Stimulated activated CD8-positive, alpha-beta memory T cell treated with anti-CD3 and anti-CD28 coated beads, Interleukin-15, amount 100 ng/mL, for 1 hour (primary cell): ENCODE data around the gene PPARA.
"Not testable (repeated sequence)": the region's sequence is repeated elsewhere in the genome, so short reads cannot be mapped to it uniquely, and the experiment has no call there.

Experiments
- DNase-seq: peaks from one replicate; pipeline ENCODE4 v3.0.0-alpha.2; 2020; ENCODE audit warnings: low read depth

The PPARA gene

DNA sequence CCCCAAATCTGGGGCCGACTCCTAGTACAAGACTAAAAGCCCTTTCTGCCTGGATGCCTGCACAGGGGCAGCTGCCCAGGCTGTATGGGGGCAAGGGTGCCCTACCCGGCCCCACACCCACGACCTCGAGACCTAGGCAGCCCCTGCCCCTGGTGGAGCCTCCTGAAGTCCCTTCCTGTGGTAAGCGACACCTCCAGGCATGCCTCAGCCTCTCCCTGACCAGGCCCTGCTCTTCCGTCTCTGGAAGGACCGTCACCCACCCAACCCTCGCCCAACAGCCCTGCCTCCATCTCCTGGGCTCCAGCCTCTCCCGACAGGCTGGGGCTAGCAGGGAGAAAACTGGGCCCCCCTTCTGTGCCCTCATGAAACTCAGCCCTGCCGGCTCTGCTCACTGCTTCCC, 22.8 kb upstream of the PPARA start:
- DNase-seq = no peak

DNA sequence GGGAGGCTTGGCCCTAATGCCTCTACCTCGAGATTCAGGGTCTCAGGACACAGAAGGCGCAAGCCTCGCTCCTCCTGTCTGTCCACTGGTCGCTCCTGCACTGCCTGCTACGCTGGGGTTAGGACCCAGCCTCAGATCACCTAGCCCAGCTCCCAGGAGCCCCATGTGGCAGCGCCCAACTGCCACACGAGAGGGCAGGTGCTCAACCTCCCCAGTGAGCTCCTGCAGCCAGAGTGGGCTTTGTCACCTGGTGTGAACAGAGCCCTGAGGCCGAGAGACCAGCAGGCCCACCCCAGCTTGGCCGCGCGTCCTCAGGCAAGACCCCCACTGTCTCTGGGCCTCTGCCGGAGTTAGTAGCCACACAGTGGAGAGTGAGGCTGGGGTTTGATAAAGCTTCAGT, 21.7 kb upstream of the PPARA start:
- DNase-seq = no peak

DNA sequence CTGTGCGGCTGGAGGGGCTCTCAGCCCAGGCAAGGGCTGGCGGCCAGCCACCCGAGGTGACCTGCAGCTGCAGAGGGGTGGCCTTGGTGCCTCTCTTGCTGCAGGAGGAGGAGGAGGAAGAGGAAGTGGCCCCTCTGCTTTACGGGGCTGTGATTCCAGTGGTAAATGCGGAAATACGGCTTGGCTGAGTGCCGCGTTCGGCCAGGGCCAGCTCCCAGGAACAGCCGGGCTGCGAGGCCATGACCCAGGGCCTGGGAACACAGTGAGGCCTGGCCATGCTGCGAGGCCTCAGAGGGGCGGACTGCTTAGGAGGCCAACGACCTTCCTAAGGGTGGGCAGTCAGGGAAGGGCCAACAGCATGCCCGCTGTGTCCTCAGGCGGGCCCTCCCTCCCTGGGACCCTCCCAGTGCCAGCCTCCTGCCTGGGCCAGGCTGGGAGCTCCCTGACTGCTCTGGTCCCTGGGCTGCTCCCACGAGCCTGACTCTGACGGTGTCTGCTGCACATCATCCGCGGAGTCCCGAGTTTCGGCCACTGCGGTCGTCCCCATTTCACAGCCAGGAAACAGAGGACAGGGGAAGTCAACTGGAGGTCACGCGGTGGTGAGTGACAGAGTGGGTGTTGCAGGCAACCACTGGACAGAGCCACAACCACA, 20.8 kb upstream of the PPARA start:
- no peak for DNase-seq

DNA sequence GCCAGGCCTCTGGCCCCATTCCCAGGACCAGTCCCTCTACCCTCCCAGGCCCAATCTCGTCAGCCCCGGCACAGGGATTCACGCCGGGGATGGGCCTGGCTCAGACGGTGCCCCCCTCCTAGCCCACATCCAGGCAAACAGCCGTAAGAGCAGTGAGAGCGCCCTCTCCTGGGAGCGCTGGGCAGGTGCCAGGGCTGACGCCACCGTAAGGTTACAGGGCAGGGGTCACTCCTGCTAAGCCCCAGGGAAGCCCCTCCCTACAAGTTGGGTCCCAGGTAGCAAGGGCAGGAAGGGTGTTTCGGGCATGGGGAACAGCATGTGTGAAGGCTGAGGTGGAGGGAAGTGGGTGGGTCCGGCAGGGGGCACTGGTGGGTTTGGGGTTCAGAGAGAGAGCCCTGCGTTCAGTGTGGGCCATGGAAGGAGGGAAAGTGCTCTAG, 19.2 kb upstream of the PPARA start:
- no peak for DNase-seq

DNA sequence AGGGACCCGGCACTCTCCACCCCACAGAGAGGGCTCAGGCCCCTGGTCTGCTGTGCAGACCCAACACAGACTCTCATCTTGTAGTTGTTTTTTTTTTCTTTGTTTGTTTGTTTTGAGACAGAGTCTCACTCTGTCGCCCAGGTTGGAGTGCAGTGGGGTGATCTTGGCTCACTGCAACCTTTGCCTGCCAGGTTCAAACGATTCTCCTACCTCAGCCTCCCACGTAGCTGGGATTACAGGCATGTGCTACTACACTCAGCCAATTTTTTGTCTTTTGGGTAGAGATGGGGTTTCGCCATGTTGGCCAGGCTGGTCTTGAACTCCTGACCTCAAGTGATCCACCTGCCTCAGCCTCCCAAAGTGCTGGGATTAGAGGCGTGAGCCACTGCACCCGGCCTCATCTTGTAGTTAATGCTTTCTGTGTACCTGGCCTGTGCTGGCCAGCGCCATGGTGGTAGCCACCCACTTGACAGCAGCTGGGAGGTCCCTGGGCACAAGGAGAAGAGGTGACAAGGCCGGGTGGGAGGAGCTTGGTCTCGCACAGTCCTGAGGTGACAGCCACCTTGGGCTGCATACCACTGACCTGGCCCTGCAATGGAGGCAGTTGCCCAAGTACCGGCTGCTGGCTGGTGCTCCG, 18.0 kb upstream of the PPARA start:
- DNase-seq = not testable (repeated sequence)

DNA sequence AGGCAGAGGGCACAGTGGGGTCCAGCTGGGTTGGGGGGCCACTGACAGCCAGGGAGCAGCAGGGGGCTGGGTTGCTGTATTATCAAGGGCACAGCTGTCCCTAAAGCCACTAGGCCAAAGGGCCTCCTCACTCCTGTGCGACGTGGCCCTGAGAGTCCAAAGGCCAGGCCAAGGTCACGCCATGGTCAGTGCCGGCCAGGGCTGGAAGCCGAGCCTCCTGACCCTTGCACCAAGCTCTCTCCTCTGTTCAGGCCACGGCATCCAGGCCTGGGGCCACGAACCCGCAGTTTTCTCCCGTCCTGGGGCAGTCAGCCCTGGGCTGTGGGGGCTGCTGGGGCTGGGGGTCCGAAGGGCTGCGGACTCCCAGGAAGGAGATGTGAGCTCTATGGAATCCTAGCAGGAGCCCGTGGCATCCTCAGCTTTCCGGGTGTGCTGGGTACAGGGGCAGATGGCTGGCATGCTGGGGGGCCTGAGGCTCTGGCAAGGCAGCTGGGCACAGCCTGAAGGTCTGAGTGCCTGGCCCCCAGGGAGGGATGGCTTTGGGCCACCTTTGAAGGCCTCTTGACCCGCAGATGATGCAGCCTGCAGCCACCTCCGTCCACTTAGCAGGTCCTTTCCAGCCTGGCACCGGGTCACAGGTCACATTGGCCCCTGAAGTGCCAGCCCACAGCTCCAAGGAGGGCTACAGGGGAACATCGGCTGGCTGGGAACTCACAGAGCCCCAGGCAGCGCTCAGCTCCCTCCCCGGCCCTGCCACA, 17.3 kb upstream of the PPARA start:
- DNase-seq = no peak

DNA sequence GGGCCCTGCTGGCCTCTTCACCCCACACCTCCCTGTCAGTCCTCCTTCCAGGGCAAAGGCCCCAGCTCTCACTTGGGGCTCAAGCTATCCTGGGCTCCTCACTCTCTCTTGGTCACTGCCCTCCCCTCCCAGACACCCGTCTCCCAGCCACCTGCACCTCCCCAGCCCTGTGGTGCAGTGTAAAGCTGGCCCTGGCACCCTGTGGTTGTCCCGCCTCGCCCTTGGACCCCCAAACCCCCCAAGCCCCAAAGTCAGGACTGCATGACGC, 16.8 kb upstream of the PPARA start:
- DNase-seq = no peak

DNA sequence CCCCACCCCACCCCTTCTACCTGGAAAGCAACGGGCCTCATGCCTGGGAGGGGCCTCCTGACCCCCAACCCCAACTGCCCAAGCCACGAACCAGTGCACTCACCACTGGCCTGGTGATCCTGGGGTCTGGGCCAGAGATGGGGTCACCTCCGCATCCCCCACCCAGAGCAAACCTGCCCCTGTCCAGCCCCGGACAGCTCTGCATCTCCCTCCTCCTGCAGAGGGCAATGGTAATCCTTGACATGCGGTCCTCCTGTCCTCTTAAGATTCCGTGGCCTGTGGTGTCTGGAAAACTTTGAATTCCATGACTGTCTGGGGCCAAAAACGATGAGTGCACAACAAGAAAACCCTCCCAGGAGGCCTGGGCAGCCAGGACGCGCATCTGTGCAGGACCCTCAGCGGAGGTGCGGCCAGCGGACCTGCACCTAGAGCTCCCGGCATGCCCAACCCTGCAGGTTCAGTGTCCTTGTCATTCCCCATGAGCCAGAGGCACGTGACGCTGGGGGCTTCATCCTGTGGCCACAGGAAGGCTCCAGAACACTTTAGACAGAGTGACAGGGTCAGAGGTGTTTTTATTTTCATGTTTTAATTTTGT, 16.1 kb upstream of the PPARA start:
- DNase-seq = no peak

DNA sequence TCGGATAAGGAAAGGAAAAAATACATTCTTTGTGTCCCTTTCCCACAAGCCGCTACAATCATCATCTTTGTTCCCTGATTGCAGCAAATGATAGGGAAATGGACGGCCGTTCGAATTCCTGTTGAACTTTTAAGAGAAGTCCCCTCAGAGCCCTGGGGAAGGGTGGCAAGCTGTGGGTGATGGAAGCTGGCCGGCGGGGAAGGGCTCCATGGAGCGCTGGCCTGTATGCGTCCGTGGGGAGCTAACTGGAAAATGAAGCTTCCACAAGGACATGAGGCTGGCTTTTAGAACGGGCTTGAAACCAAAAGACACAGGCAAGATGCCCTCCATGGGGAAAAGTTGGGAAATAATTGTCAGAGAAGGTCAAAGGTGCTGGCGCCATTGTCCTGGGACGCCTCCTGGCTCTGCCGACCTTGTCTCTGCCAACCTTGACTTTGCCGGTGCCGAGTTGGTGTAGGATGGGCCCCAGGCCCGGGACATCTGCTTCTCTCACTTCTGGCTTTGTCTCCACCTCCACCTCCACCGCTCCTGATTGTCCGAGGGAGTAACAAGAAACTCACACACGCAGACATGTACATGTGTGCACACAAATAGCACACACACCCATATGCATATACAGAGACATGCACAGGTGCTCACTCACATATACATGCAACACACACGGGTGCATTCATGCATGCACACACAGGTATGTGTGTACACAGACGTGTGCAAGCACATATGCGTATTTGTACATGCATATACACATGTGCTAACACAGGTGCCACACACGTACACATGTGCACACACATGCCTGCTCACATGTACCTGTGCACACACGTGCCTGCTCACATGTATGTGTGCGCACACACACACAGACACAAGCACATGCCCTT, 14.5 kb upstream of the PPARA start:
- no peak for DNase-seq

DNA sequence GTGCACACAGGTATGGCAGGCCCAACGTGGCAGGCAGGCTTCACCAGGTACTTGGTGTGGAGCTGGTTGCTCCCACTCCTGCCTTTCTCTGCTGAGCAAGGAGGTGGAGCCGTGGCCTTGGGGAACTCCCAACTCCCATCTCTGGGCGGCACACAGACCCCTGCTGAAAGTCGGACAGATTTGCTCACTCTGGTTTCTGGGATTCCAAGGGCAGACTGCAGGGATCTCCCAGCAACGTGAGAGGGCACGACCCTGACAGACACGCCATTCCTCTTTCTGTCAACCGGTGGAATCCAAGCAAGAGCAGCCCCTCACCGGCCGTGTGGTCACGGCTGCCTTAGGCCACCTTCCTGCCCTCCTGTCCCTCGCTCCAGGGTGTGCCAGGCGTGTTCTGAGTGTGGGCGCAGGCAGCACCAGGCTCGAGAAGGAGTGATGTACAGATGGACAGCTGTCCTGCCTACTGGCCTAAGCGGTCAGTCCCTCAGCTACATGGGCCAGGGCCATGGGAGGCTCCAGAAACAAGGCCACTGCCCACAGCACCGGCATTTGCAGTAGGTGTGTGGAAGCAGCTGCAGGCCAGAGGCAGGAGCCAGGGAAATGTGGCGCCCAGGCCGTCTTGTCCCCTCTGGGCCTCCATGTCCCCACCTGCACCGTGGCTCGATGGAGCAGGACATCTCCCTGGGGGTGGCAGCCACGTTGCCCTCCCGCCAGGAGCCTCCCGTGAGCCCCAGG, 13.7 kb upstream of the PPARA start:
- no peak for DNase-seq

DNA sequence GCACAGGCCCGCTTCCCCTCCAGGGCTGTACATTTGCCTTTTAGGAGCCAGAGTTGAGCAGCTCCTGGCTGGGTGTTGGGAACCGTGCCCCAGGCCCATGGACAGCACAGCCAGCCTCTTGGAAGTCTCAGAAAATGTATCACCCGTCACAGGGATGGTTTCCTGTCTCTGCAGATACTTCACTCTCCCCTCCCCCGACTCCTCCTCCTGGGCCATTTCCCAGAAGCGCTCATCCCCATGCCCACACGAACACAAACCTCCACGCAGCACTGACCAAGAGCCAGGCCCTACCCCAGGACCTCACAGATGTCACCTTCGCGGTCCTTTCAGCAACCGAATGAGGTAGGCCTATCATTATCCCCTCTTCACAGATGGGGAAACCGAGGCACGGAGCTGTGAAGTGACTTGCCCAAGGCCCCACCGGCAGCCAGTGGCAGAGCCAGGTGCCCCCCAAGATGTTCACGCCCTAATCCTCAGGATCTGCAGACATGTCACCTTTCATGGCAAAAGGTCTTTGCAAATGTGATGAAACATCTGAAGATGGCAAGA, 13.0 kb upstream of the PPARA start:
- DNase-seq = no peak

DNA sequence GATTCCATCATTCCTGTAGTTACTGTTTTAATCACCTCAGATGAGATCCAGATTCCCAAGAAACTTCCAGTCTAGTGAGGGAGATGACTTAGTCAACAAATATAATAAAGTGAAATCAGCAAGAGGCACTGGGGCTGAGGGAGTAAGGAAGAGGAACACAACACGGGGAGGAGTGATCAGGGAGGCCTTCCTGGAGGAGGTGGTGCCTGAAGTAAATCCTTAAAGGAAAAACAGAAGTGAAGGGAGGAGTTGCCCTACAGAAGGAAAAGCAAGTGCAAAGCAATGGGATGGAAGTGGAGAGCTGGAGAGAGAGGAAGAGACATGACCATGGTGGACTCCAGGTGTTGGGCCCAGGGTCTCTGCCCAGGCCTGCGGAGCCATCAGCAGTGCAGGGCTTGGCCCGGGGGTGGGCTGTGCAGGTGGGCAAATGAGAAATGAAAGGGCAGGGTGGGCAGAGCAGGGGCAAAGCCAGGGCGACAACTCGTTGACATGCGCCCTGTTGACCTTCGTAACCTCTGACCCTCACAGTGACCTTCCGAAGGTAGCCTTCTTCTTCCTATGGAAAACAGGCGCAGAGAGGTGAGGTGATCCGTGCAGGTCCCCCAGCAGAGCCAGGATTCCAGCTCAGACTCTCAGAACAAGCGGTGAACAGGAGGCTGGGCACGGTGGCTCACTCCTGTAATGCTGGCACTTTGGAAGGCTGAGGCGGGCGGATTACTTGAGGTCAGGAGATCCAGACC, 12.1 kb upstream of the PPARA start:
- DNase-seq = no peak

DNA sequence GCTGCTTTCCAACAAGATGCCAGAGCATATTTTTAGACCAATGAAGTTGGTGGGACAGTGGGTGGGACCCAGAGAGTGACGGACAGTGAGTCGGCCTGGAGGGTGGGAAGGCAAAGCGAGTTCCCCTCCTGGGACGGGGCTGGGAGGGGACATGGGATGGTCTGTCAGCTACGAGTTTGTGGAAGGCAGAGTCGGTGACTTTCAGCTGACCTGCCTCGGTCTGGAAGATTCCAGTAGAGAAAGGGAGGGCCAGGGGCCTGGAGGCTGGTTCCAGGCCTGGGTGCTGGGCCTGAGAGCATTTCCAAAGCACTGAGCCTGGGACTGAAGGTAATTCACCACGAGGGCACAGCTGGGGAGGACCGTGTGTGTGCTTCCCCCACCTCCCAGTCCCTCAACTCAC, 10.9 kb upstream of the PPARA start:
- not testable (repeated sequence) for DNase-seq

DNA sequence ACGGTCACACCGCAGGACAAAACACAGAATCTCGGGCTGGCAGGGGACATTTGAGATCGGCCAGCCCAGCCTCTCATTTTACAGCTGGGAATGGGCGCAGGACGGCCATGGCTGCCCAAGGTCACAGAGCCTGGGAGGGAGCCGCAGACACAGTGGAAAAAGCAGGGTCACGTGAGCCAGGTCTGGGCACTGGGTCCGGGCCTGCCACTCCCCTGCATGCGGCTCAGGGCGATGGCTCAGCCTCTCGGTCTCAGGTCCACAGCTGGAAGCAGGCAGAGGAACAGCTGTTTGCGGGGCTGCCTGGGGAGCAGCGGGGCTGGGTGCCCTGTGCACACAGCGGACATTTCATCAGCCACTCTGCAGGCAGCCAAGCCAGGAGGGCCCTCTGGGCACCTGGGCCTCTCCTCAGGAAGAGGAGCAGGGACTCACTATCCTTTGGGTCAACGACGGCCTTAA, 10.4 kb upstream of the PPARA start:
- no peak for DNase-seq

DNA sequence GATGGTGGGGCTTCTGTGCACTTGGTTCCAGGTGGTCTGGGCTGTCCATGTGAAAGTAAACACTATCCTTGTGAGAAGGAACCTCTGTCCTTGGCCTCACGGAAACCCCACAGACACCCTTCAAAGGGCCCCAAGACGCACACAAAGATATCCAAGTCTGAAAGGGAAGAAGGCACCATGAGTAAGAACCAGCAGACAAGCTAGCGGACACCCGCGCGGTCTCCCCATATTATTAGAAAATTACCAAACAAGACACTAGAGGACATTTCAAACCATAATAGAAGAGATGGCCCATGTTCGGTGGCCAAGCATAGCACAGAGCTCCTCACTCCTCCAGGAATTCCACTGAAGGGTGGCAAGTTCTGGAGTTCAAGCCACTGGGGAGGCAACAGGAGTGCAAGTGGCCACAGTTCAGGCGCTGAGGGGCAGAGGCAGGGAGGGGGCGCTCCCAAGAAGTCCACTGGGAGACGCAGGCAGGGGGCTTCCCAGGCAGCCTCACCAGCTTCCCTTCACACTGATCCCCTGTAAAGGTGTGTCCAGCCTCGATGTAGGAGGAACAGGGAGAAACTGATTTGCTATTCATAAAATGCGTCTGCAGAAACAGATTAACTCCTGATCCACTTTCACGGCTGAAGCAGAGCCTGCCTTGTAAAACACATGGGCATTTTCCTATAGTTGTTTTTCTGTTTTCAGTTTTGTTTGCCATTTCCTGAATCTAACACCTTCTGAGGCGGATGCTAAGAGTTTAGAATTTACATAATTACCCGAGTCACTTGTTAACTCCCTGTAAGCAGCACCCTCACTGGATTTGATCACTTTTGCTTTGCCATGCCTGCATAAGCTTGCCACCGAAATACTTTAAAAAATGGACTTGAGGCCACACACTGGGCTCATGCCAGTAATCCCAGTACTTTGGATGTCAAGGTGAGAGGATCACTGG, 9.1 kb upstream of the PPARA start:
- DNase-seq = no peak

DNA sequence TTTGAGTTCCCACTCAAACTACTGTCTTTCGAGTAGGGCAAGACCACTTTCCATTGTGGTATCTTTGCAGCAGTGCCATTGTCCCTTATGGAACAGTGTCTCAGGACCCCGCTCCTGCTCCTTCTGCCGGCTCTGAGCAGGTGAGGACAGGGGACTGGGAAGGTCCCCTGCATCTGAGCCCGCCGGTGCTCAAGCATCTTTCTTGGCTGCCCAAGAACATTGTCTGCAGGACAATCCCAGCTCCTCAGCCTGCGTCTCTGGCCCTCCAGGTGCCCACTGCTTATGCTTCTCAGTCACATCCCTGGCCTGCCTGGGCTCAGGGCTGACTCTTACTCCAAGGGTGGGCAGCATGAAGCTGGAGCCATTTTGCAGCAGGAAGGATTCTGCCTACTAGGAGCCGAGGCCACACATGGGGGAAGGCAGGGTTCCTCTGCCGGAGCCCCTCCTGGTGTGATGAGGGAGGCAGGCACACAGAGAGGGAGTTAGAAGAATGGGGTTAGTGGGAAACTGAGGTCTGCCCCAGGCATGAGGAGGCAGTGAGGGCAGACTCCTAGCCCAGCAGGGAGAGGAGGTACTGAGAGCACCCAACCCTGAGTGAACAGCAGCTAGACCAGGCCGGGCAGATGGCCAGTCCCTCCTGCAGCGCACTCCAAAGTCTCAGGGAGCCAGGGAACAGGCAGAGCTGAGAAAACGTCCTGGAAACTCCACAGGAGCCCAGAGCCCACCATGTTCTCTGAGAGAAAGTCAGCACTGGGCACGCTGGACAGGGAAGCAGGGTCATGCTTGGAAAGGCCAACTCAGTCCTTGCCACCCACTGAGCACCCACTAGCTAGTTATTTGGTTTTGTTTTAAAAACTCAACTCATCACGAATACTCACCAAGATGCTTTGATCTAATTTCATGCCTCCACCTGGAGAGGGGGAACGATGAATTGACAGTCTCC, 7.5 kb upstream of the PPARA start:
- DNase-seq = no peak

DNA sequence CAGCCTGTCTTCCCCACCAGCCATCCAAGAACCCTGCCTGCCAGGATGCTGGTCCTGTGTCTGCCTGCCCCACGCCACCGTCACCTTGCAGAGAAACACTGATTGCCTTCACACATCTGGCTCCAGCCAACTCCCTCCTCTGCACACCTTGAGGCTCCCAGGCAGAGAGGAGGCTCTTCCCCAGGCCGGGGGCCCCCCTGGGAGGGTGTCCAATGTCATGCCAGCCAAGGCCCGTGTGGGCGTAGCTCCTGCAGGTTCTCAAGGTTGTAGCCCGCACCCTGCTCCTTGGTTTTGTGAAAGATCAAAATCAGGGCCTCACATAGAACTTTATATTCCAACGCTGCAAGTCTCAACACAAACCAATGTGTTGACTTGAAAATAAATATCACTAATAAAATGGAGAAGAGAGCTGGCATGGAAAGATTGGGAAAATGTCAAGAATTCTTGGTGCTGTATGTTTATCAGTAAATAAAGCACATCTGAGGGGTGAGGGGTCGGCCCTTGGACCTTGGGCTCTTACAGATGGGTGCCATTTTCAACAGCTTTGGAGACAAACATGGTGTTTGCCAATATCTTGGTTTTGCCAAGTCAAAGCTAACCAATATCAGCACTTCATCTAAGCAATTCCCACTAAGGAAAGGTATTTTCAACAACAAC, 6.7 kb upstream of the PPARA start:
- no peak for DNase-seq
